Activated CD8-positive, alpha-beta T cell treated with anti-CD3 and anti-CD28 coated beads for 36 hours (primary cell): ENCODE data around the gene CARS1. TPM values are rescaled to one million over a fixed set of nuclear protein-coding genes. Genes with fewer than 3 reads are reported as not detected.

Source experiments
- ATAC-seq: fragments of 200-7000 bp; cut with Tn5 transposase; one replicate; pipeline ENCODE4 v1.10.0; 2021; ENCODE audit warnings: mild to moderate bottlenecking, moderate library complexity
- CTCF ChIA-PET: fragments of 350-600 bp; sonication (Branson Sonifier 250); formaldehyde crosslinking; loops from one replicate; lab custom pipeline; 2021; ENCODE audit warnings: antibody characterized with exemption; lab: Charles Lee
- POLR2A ChIA-PET: fragments of 350-600 bp; sonication (Branson Sonifier 250); formaldehyde crosslinking; loops from one replicate; lab custom pipeline; 2021; ENCODE audit warnings: antibody characterized with exemption; lab: Charles Lee
- DNase-seq: peaks from one replicate; pipeline ENCODE4 v3.0.0-alpha.2; 2020
- H3K27ac Mint-ChIP-seq: one replicate; pipeline ENCODE4 v1.8.0; 2021; ENCODE audit warnings: mild to moderate bottlenecking, mixed read lengths
- H3K27me3 Mint-ChIP-seq: one replicate; pipeline ENCODE4 v1.8.0; 2021; ENCODE audit warnings: mixed read lengths
- H3K36me3 Mint-ChIP-seq: one replicate; pipeline ENCODE4 v1.8.0; 2021; ENCODE audit warnings: low read depth, mixed read lengths
- H3K4me1 Mint-ChIP-seq: one replicate; pipeline ENCODE4 v1.8.0; 2021; ENCODE audit warnings: low read depth, mixed read lengths
- H3K4me3 Mint-ChIP-seq: one replicate; pipeline ENCODE4 v1.8.0; 2021; ENCODE audit warnings: mild to moderate bottlenecking, moderate library complexity, mixed read lengths
- H3K9me3 Mint-ChIP-seq: one replicate; pipeline ENCODE4 v1.8.0; 2021; ENCODE audit warnings: mixed read lengths
- CTCF ChIP-seq: fragments of 200-600 bp; IDR thresholded peaks from one replicate; pipeline ENCODE4 v1.8.0; 2022; ENCODE audit warnings: antibody characterized with exemption, mild to moderate bottlenecking
- intact Hi-C: fragments of 100-400 bp; cut with micrococcal nuclease; formaldehyde crosslinking; loops from one replicate; pipeline ENCODE4 v1.10.0; 2022
- total RNA-seq, 2 experiments: library from RNA; stranded (reverse); gene quantifications; one replicate each; pipeline ENCODE4 v1.2.3, GENCODE V29; 2021

CARS1 gene
- total RNA-seq, 2 experiments from 2014 or later, result 82.7 to 88.2 TPM

- peaks cover 58% of the 10 kb centered on the region for H3K36me3 Mint-ChIP-seq
- no peak for TF ChIP-seq CTCF
- H3K9me3 Mint-ChIP-seq, result no peaks in the 10 kb centered on the region
- H3K27me3 Mint-ChIP-seq, result no peaks in the 10 kb centered on the region
- ChIA-PET CTCF (interaction anchor here (0.6 to 5.1 kb wide), 18 partner anchors 9 to 504 kb away, joined by 3 to 49 read pairs (median 4); partner anchors contain the start of gene CARS1), POLR2A (interaction anchor here (0.8 to 2.4 kb wide), 3 partner anchors 11 to 46 kb away, joined by 3 to 11 read pairs (median 3); partner anchors contain the start of gene NAP1L4)
- DNase-seq (no peak), ATAC-seq (no peak)
- H3K4me3 Mint-ChIP-seq, result no peak overlapping the region
- intact Hi-C loops, result no loop called here
- H3K27ac Mint-ChIP-seq, result no peak overlapping the region
- peaks cover 17% of the 10 kb centered on the region for H3K4me1 Mint-ChIP-seq
Measured at GRCh38 chr11:3037945-3038271, 19.3 kb downstream of the CARS1 start.

- CTCF ChIA-PET, result interaction anchor here (0.6 to 5.1 kb wide), 19 partner anchors 8 to 503 kb away, joined by 3 to 49 read pairs (median 4); partner anchors contain the start of gene CARS1
- POLR2A ChIA-PET, result interaction anchor here (0.7 to 2.4 kb wide), 4 partner anchors 11 to 74 kb away, joined by 3 to 11 read pairs (median 3); partner anchors contain the start of gene NAP1L4
- peak; percentile 70 for DNase-seq
- ATAC-seq, result peak; percentile 75
- Mint-ChIP-seq H3K36me3 (peaks cover 59% of the 10 kb centered on the region), H3K27ac (no peak overlapping the region), H3K4me3 (no peak overlapping the region), H3K9me3 (no peaks in the 10 kb centered on the region), H3K4me1 (peaks cover 17% of the 10 kb centered on the region), H3K27me3 (no peaks in the 10 kb centered on the region)
- TF ChIP-seq CTCF, result peak; percentile 65
- intact Hi-C loops, result no loop called here
Measured at GRCh38 chr11:3037040-3037944, 19.9 kb downstream of the CARS1 start.

GRCh38 chr11:3036419-3036818 lies 20.8 kb downstream of the CARS1 start:
- H3K27me3 Mint-ChIP-seq, result no peaks in the 10 kb centered on the region
- no peak overlapping the region for H3K4me3 Mint-ChIP-seq
- TF ChIP-seq CTCF, result no peak
- ChIA-PET CTCF (interaction anchor here (0.7 to 5.1 kb wide), 5 partner anchors 14 to 187 kb away, joined by 3 to 49 read pairs (median 4); no protein-coding TSS in a partner anchor), POLR2A (interaction anchor here (1.4 to 1.5 kb wide), 2 partner anchors 15 to 48 kb away, joined by 3 read pairs; no protein-coding TSS in a partner anchor)
- no peak for ATAC-seq
- intact Hi-C loops, result no loop called here
- peaks cover 17% of the 10 kb centered on the region for H3K4me1 Mint-ChIP-seq
- peak overlapping the region; percentile 46 for H3K27ac Mint-ChIP-seq
- H3K36me3 Mint-ChIP-seq, result peaks cover 53% of the 10 kb centered on the region
- DNase-seq, result no peak
- H3K9me3 Mint-ChIP-seq, result no peaks in the 10 kb centered on the region

GRCh38 chr11:3035333-3035732 lies 21.9 kb downstream of the CARS1 start:
- intact Hi-C loops, result no loop called here

More at GRCh38 chr11:3035333-3035732, 21.9 kb downstream of the CARS1 start:
- no peaks in the 10 kb centered on the region for H3K9me3 Mint-ChIP-seq
- ChIA-PET POLR2A (interaction anchor here (0.6 to 1.5 kb wide), 5 partner anchors 12 to 81 kb away, joined by 3 read pairs; no protein-coding TSS in a partner anchor), CTCF (interaction anchor here (1.3 to 5.1 kb wide), 2 partner anchors 14 to 56 kb away, joined by 3 to 49 read pairs; no protein-coding TSS in a partner anchor)
- H3K27me3 Mint-ChIP-seq, result no peaks in the 10 kb centered on the region
- no peak for ATAC-seq
- DNase-seq, result no peak
- H3K4me3 Mint-ChIP-seq, result no peak overlapping the region
- no peak overlapping the region for H3K27ac Mint-ChIP-seq
- H3K36me3 Mint-ChIP-seq, result peaks cover 60% of the 10 kb centered on the region
- TF ChIP-seq CTCF, result no peak
- peaks cover 20% of the 10 kb centered on the region for H3K4me1 Mint-ChIP-seq
